Endothelial cell of umbilical vein (primary cell): ENCODE measurements around the gene CCDC171. TPM values are rescaled to one million over a fixed set of nuclear protein-coding genes. Genes with fewer than 3 reads are reported as not detected.

Source experiments
- BruUV-seq: library from RNA; stranded (reverse); fragments of 400-500 nt; replicated peaks from 2 replicates; lab custom pipeline; 2021; lab: Mats Ljungman, UMichigan
- CTCF ChIA-PET: fragments of 300-600, 350-600 bp; sonication (Branson Sonifier 250); formaldehyde crosslinking; loops from one replicate; lab custom pipeline; 2021; ENCODE audit warnings: antibody characterized with exemption, inconsistent platforms; lab: Charles Lee
- POLR2A ChIA-PET: fragments of 300-600, 350-600 bp; sonication (Branson Sonifier 250); formaldehyde crosslinking; loops from one replicate; lab custom pipeline; 2021; ENCODE audit warnings: antibody characterized with exemption, inconsistent platforms; lab: Charles Lee
- DNase-seq: peaks from one replicate; pipeline ENCODE4 v3.0.0-alpha.2; 2011; ENCODE audit warnings: low read depth, low spot score
- FAIRE-seq: peaks from 2 replicates; lab custom pipeline; 2011; peaks lifted over from hg19 to GRCh38; lab: Jason Lieb, UNC
- H2AFZ ChIP-seq: 2 replicates; pipeline ENCODE4 v1.6.0; 2012; ENCODE audit warnings: low read depth, low read length, control low read depth, inconsistent platforms
- H3K27ac ChIP-seq: 2 replicates; pipeline ENCODE4 v1.5.1; 2011; ENCODE audit warnings: low read depth, mild to moderate bottlenecking, control low read depth, low read length, moderate library complexity; ENCODE audit not compliant: insufficient read depth
- H3K27me3 ChIP-seq, 2 experiments: 2 replicates each; pipeline versions ENCODE4 v1.6.0 to v1.6.1; 2011; ENCODE audit warnings: low read length in 2 of 2, mixed read lengths in 1 of 2; ENCODE audit not compliant: control insufficient read depth in 2 of 2, insufficient read depth in 2 of 2
- H3K36me3 ChIP-seq, 2 experiments: 2 replicates in 1 of 2; 3 replicates in 1 of 2; pipeline ENCODE4 v1.5.1; 2011; ENCODE audit warnings: low read length in 2 of 2, mild to moderate bottlenecking in 1 of 2, moderate library complexity in 1 of 2; ENCODE audit not compliant: control insufficient read depth in 2 of 2, insufficient read depth in 2 of 2; ENCODE audit errors: extremely low read depth in 1 of 2
- H3K4me1 ChIP-seq: 3 replicates; pipeline ENCODE4 v1.5.1; 2011; ENCODE audit warnings: mild to moderate bottlenecking, low read length; ENCODE audit not compliant: control insufficient read depth, insufficient read depth; ENCODE audit errors: extremely low read depth
- H3K4me2 ChIP-seq: 2 replicates; pipeline ENCODE4 v1.6.1; 2011; ENCODE audit warnings: low read length, control low read depth, mixed read lengths; ENCODE audit not compliant: insufficient read depth
- H3K4me3 ChIP-seq, 3 experiments: fragments of 200-600 bp in 1 of 3; sonication (generic), shearing (Covaris generic) in 1 of 3; replicated peaks in 1 of 3; 2 replicates each; pipeline ENCODE4 v1.5.1; 2011 to 2016; ENCODE audit warnings: control low read depth in 3 of 3, low read length in 3 of 3, mild to moderate bottlenecking in 2 of 3, inconsistent platforms in 1 of 3, low read depth in 1 of 3, moderate library complexity in 1 of 3; ENCODE audit not compliant: insufficient read depth in 1 of 3
- H3K79me2 ChIP-seq: 2 replicates; pipeline ENCODE4 v1.6.0; 2012; ENCODE audit warnings: low read length, inconsistent platforms; ENCODE audit not compliant: control insufficient read depth, insufficient read depth
- H3K9ac ChIP-seq: replicated peaks from 2 replicates; pipeline ENCODE3; 2011; ENCODE audit warnings: low read length, control low read depth; ENCODE audit not compliant: insufficient read depth; ENCODE audit errors: extremely low read depth
- H3K9me1 ChIP-seq: replicated peaks from 3 replicates; pipeline ENCODE4 v1.6.0; 2011; ENCODE audit warnings: mild to moderate bottlenecking, low read length; ENCODE audit not compliant: control insufficient read depth, insufficient read depth; ENCODE audit errors: extremely low read depth
- H3K9me3 ChIP-seq: replicated peaks from 2 replicates; pipeline ENCODE4 v1.5.1; 2012; ENCODE audit warnings: low read length, inconsistent platforms; ENCODE audit not compliant: control insufficient read depth, insufficient read depth
- H4K20me1 ChIP-seq: replicated peaks from 2 replicates; pipeline ENCODE3; 2011; ENCODE audit warnings: mild to moderate bottlenecking, low read length; ENCODE audit not compliant: control insufficient read depth, insufficient read depth; ENCODE audit errors: extremely low read depth
- CTCF ChIP-seq, 2 donors: IDR thresholded peaks; 1 replicate in 1 of 2; 2 replicates in 1 of 2; pipeline ENCODE4 v1.5.1; 2011; ENCODE audit warnings: low read length in 2 of 2, mild to moderate bottlenecking in 2 of 2, moderate library complexity in 2 of 2, control low read depth in 1 of 2, inconsistent platforms in 1 of 2, low read depth in 1 of 2; ENCODE audit not compliant: insufficient read depth in 1 of 2; ENCODE audit errors: extremely low read depth in 1 of 2
- EZH2 ChIP-seq: IDR thresholded peaks from 2 replicates; pipeline ENCODE4 v1.6.1; 2012; ENCODE audit warnings: borderline replicate concordance, low read depth, mild to moderate bottlenecking, moderate library complexity, low read length, inconsistent platforms; ENCODE audit not compliant: severe bottlenecking
- FOS ChIP-seq: IDR thresholded peaks from 2 replicates; pipeline ENCODE4 v1.6.1; 2011; ENCODE audit warnings: mild to moderate bottlenecking, low read length, moderate library complexity, borderline replicate concordance; ENCODE audit not compliant: insufficient read depth
- GATA2 ChIP-seq: IDR thresholded peaks from 2 replicates; pipeline ENCODE4 v1.7.0; 2011; ENCODE audit warnings: low read depth, mild to moderate bottlenecking, moderate library complexity, mixed read lengths, low read length; ENCODE audit not compliant: insufficient read length, insufficient read depth
- JUN ChIP-seq: IDR thresholded peaks from 2 replicates; pipeline ENCODE4 v1.6.1; 2011; ENCODE audit warnings: borderline replicate concordance, low read depth; ENCODE audit not compliant: insufficient read length, insufficient read depth
- MAX ChIP-seq: IDR thresholded peaks from 2 replicates; pipeline ENCODE4 v1.6.1; 2011; ENCODE audit not compliant: insufficient read depth, insufficient read length
- MYC ChIP-seq: IDR thresholded peaks from one replicate; pipeline ENCODE4 v1.6.1; 2011; ENCODE audit warnings: mild to moderate bottlenecking, low read depth, low read length
- POLR2A ChIP-seq: IDR thresholded peaks from 2 replicates; pipeline ENCODE4 v1.6.1; 2012; ENCODE audit warnings: low read depth, mild to moderate bottlenecking, control low read depth, low read length
- POLR2AphosphoS5 ChIP-seq: IDR thresholded peaks from 2 replicates; pipeline ENCODE4 v1.6.1; 2012; ENCODE audit warnings: low read depth, mild to moderate bottlenecking, control low read depth, low read length, moderate library complexity; ENCODE audit not compliant: insufficient read depth
- dilution Hi-C: fragments of 300-500 bp; cut with MboI; formaldehyde crosslinking; loops from one replicate; pipeline ENCODE4 v1.15.0; 2019; ENCODE audit warnings: low sequenced_read_pairs; ENCODE audit not compliant: extremely low pct_ligation_motif_present
- intact Hi-C: fragments of 100-400 bp; cut with micrococcal nuclease; formaldehyde crosslinking; loops from one replicate; pipeline ENCODE4 v1.10.0; 2022
- polyA plus RNA-seq, 4 experiments: library from polyadenylated mRNA; depleted of rRNA in 3 of 4; stranded (reverse) in 3 of 4; unstranded in 1 of 4; fragments of >200 nt; gene quantifications; 2 replicates each; pipeline versions ENCODE4 v1.2.1 to v1.2.3, GENCODE V29; 2011 to 2012; ENCODE audit warnings: missing spikeins in 1 of 4
- total RNA-seq: library from RNA; stranded (reverse); gene quantifications from 2 replicates; pipeline ENCODE4 v1.2.3, GENCODE V29; 2021

The CCDC171 gene
- total and polyA plus RNA-seq, 2 donors (not counting 3 experiments of a cell fraction or from before 2014, with no cell fraction given): 0.58 to 1.4 TPM

DNA sequence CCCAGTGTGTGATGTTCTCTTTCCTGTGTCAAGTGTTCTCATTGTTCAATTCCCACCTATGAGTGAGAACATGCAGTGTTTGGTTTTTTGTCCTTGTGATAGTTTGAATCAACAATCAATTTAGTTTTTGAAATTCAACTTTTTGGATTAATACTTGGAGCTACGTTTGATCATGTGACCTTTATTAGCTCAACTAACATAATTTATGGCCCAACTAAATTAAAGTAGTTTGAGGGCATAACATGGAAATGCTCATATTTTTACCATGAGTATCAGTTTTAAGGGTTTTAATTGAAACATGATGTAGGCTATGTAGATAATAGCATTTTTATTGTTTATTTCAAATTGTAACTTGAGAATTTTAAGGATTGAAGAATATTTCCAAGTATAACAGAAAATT, 168.0 kb downstream of the CCDC171 start:
- H3K9me1 ChIP-seq: no peaks in the 10 kb centered on the region
- no peaks in the 10 kb centered on the region for H3K9me3 ChIP-seq
- FAIRE-seq: no peak
- H4K20me1 ChIP-seq: no peaks in the 10 kb centered on the region
- dilution Hi-C loops (no loop called here), intact Hi-C loops (no loop called here)
- no peak overlapping the region for H2AFZ ChIP-seq
- H3K27me3 ChIP-seq: no peaks in the 10 kb centered on the region
- no peak for DNase-seq
- BruUV-seq: no TSS peak
- H3K4me3 ChIP-seq: no peak overlapping the region
- TF ChIP-seq EZH2 (no peak), GATA2 (no peak), FOS (no peak), POLR2AphosphoS5 (no peak), MYC (no peak), JUN (no peak), POLR2A (no peak), MAX (no peak), CTCF (IDR thresholded peaks at IDR 0.05; ENCODE audit: extremely low read depth in 1 of 2, insufficient read depth in 1 of 2, low read depth in 1 of 2, low read length in 2 of 2) (no peak)
- POLR2A ChIA-PET: no interaction called here
- no peak overlapping the region for H3K27ac ChIP-seq
- no peaks in the 10 kb centered on the region for H3K79me2 ChIP-seq
- H3K36me3 ChIP-seq: no peaks in the 10 kb centered on the region
- no peak overlapping the region for H3K4me2 ChIP-seq
- H3K4me1 ChIP-seq: no peaks in the 10 kb centered on the region
- CTCF ChIA-PET: no interaction called here
- H3K9ac ChIP-seq: no peak overlapping the region
